ENCODE data around the gene HOMER2. TPM values are rescaled to one million over a fixed set of nuclear protein-coding genes. Genes with fewer than 3 reads are reported as not detected.

Gene HOMER2
- total RNA-seq, 1 experiment from 2014 or later, result 14.2 TPM

GRCh38 chr15:82881747-82882146 is 70.8 kb downstream of the HOMER2 start:
- H2BK120ac ChIP-seq (ENCODE audit: low read depth, low read length, poor library complexity, severe bottlenecking), result no peak overlapping the region
- H3K56ac ChIP-seq (ENCODE audit: insufficient read length, low read depth, low read length), result no peak overlapping the region
- H3K9me3 ChIP-seq (ENCODE audit: control insufficient read depth, low read depth, low read length), result no peaks in the 10 kb centered on the region
- H3K23me2 ChIP-seq (ENCODE audit: insufficient read length, low read depth, low read length, poor library complexity, severe bottlenecking), result no peaks in the 10 kb centered on the region
- no peaks in the 10 kb centered on the region for H3K79me1 ChIP-seq (ENCODE audit: insufficient read depth, low read depth, low read length, poor library complexity, severe bottlenecking)
- H2AFZ ChIP-seq (ENCODE audit: low read length), result no peak overlapping the region
- no peaks in the 10 kb centered on the region for H4K20me1 ChIP-seq (ENCODE audit: control insufficient read depth, insufficient read depth, insufficient read length)
- H3K4me1 ChIP-seq (ENCODE audit: insufficient read depth, low read length), result no peaks in the 10 kb centered on the region
- no peak overlapping the region for H2BK20ac ChIP-seq (ENCODE audit: low read depth, low read length, poor library complexity, severe bottlenecking)
- no peak overlapping the region for H3K23ac ChIP-seq (ENCODE audit: insufficient read length, low read depth, low read length)
- no peak overlapping the region for H3T11ph ChIP-seq (ENCODE audit: low read length)
- no peak overlapping the region for H3K4ac ChIP-seq (ENCODE audit: low read depth, low read length)
- H2BK12ac ChIP-seq (ENCODE audit: insufficient read length, low read depth, low read length), result no peak overlapping the region
- peaks cover 2% of the 10 kb centered on the region; the same call in 1 of the 2 replicates for H3K27me3 Mint-ChIP-seq (ENCODE audit: low read depth)
- no peak overlapping the region for H2AK5ac ChIP-seq (ENCODE audit: insufficient read length, low read length)
- H4K5ac ChIP-seq (ENCODE audit: insufficient read length, low read depth, low read length), result no peak overlapping the region
- H4K91ac ChIP-seq (ENCODE audit: insufficient read length, low read depth, low read length), result no peak overlapping the region
- H2BK5ac ChIP-seq (ENCODE audit: insufficient read length, low read length), result no peak overlapping the region
- no CpG with 5 or more reads among the region's 2 CpGs for WGBS (ENCODE audit: extremely low coverage, insufficient read length, low lambda C conversion rate)
- H3K27ac ChIP-seq (ENCODE audit: insufficient read length, low read depth, low read length), result no peak overlapping the region
- no peak overlapping the region for H3K27ac Mint-ChIP-seq
- H3K79me2 ChIP-seq (ENCODE audit: insufficient read depth, low read length), result no peaks in the 10 kb centered on the region
- no peaks in the 10 kb centered on the region for H3K36me3 Mint-ChIP-seq (ENCODE audit: insufficient read depth in 1 of 3, low read depth in 3 of 3)
- H3K18ac ChIP-seq (ENCODE audit: insufficient read length, low read depth, low read length), result no peak overlapping the region
- TF ChIP-seq, protein P1, sequence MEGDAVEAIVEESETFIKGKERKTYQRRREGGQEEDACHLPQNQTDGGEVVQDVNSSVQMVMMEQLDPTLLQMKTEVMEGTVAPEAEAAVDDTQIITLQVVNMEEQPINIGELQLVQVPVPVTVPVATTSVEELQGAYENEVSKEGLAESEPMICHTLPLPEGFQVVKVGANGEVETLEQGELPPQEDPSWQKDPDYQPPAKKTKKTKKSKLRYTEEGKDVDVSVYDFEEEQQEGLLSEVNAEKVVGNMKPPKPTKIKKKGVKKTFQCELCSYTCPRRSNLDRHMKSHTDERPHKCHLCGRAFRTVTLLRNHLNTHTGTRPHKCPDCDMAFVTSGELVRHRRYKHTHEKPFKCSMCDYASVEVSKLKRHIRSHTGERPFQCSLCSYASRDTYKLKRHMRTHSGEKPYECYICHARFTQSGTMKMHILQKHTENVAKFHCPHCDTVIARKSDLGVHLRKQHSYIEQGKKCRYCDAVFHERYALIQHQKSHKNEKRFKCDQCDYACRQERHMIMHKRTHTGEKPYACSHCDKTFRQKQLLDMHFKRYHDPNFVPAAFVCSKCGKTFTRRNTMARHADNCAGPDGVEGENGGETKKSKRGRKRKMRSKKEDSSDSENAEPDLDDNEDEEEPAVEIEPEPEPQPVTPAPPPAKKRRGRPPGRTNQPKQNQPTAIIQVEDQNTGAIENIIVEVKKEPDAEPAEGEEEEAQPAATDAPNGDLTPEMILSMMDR (conservative IDR thresholded peaks at IDR 0.05), result no peak
- DNase-seq, result no peak
- H4K8ac ChIP-seq (replicated peaks; ENCODE audit: insufficient read length, low read depth, low read length), result no peak overlapping the region
- H3K14ac ChIP-seq (ENCODE audit: insufficient read depth, low read length), result no peak overlapping the region
- H3K4me2 ChIP-seq (ENCODE audit: insufficient read depth, insufficient read length, low read length), result no peak overlapping the region
- no peaks in the 10 kb centered on the region for H3K9me3 Mint-ChIP-seq
- no peak overlapping the region for H3K4me3 Mint-ChIP-seq
- peaks cover 0 to 12% of the 10 kb centered on the region in 2 experiments; a peak in 3 of 4 replicates for H3K4me1 Mint-ChIP-seq
- H2BK15ac ChIP-seq (ENCODE audit: low read depth, low read length), result no peak overlapping the region
- H3K9ac ChIP-seq (ENCODE audit: extremely low read depth, insufficient read length, low read length), result no peak overlapping the region
- no peaks in the 10 kb centered on the region for H3K27me3 ChIP-seq (ENCODE audit: insufficient read depth, low read length)

Measured in H9 (cell line).